ENCODE data around the gene PLEKHA1.

DNA sequence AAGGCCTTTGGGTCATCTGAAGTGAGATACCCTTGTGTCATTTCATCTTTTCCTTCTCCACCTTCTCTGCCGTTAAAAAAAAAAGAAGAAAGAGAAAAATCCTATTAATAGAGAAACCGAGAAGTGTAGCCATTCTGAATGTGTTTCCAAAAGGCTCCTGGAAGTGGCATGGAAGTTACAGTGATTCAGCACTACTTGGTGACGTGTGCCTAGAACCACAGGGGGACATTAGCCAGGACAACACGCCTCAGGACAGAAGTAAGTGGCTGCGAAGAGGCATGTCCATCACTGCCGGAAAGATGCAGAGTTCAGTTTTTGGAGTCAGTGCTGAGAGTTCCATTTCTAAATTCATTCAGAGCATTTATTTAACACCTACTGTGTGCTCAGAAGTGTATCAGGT, 93.2 kb downstream of the PLEKHA1 start:
- TF ChIP-seq POLR2AphosphoS5 (IDR thresholded peaks at IDR 0.05; ENCODE audit: low read depth, low read length) (no peak), POLR2A (IDR thresholded peaks at IDR 0.05; ENCODE audit: low read depth, low read length) (no peak)

Data from GM12892 (cell line).